Measurements from ENCODE around the gene SLC31A2. TPM values are rescaled to one million over a fixed set of nuclear protein-coding genes. Genes with fewer than 3 reads are reported as not detected.

The SLC31A2 gene
- total and polyA plus RNA-seq, 2 experiments from 2014 or later: 1.8 to 3.8 TPM

GRCh38 chr9:113152699-113153098, 1.9 kb downstream of the SLC31A2 start:
- Histone ChIP-seq H3K9me2 (ENCODE audit: insufficient read depth) (no peaks in the 10 kb centered on the region), H3K27me3 (ENCODE audit: insufficient read depth) (peaks cover 17% of the 10 kb centered on the region), H3K36me3 (ENCODE audit: insufficient read depth) (no peaks in the 10 kb centered on the region), H3K4me1 (ENCODE audit: insufficient read depth) (peaks cover 10% of the 10 kb centered on the region), H3K4me2 (no peak overlapping the region), H3K27ac (ENCODE audit: low read depth) (no peak overlapping the region), H3F3A (replicated peaks; ENCODE audit: low read depth) (no peaks in the 10 kb centered on the region), H2AFZ (no peak overlapping the region), H3K4me3 (no peak overlapping the region), H4K20me1 (replicated peaks; ENCODE audit: insufficient read depth) (no peaks in the 10 kb centered on the region), H3K79me2 (replicated peaks; ENCODE audit: insufficient read depth) (no peaks in the 10 kb centered on the region)
- no peak overlapping the region for H3K27ac Mint-ChIP-seq
- peak; percentile 35 for DNase-seq (ENCODE audit: low spot score)
- H3K9me3 Mint-ChIP-seq: no peaks in the 10 kb centered on the region
- peak overlapping the region; percentile 79 for H3K4me3 Mint-ChIP-seq
- no peak for ATAC-seq
- TF ChIP-seq JUNB (IDR thresholded peaks at IDR 0.05; ENCODE audit: unreplicated experiment) (no peak), CTCF (conservative IDR thresholded peaks at IDR 0.05; ENCODE audit: low read depth in 2 of 2) (peak in 1 of 2 experiments; percentile 32; a peak in 1 of 4 replicates)
- H3K36me3 Mint-ChIP-seq (ENCODE audit: low read depth): no peaks in the 10 kb centered on the region
- peaks cover 16% of the 10 kb centered on the region for H3K27me3 Mint-ChIP-seq (ENCODE audit: insufficient read depth, low read depth, poor library complexity)
- peaks cover 33% of the 10 kb centered on the region for H3K4me1 Mint-ChIP-seq

- peaks cover 14% of the 10 kb centered on the region for H3K27me3 Mint-ChIP-seq (ENCODE audit: insufficient read depth, low read depth, poor library complexity)
- H3K27me3 ChIP-seq (ENCODE audit: insufficient read depth): peaks cover 17% of the 10 kb centered on the region
- H2AFZ ChIP-seq: no peak overlapping the region
- H3K36me3 Mint-ChIP-seq (ENCODE audit: low read depth): no peaks in the 10 kb centered on the region
- no peaks in the 10 kb centered on the region for H3F3A ChIP-seq (replicated peaks; ENCODE audit: low read depth)
- H3K79me2 ChIP-seq (replicated peaks; ENCODE audit: insufficient read depth): no peaks in the 10 kb centered on the region
- H3K9me3 Mint-ChIP-seq: no peaks in the 10 kb centered on the region
- H3K4me3 Mint-ChIP-seq: no peak overlapping the region
- no peak overlapping the region for H3K4me2 ChIP-seq
- no peak for ATAC-seq
- peaks cover 37% of the 10 kb centered on the region for H3K4me1 Mint-ChIP-seq
- H3K9me2 ChIP-seq (ENCODE audit: insufficient read depth): no peaks in the 10 kb centered on the region; the same call in 1 of the 2 replicates
- H4K20me1 ChIP-seq (replicated peaks; ENCODE audit: insufficient read depth): no peaks in the 10 kb centered on the region
- no peak overlapping the region for H3K27ac Mint-ChIP-seq
- no peaks in the 10 kb centered on the region for H3K36me3 ChIP-seq (ENCODE audit: insufficient read depth)
- DNase-seq (ENCODE audit: low spot score): no peak
- H3K4me3 ChIP-seq: no peak overlapping the region
- H3K27ac ChIP-seq (ENCODE audit: low read depth): no peak overlapping the region
- peaks cover 10% of the 10 kb centered on the region for H3K4me1 ChIP-seq (ENCODE audit: insufficient read depth)
- no peak for TF ChIP-seq POLR2AphosphoS5 (IDR thresholded peaks at IDR 0.05; ENCODE audit: low read depth)
- TF ChIP-seq ETS1 (IDR thresholded peaks at IDR 0.05): no peak
- no peak for TF ChIP-seq JUNB (IDR thresholded peaks at IDR 0.05; ENCODE audit: unreplicated experiment)
- TF ChIP-seq NANOG (IDR thresholded peaks at IDR 0.05; ENCODE audit: borderline replicate concordance): no peak
- TF ChIP-seq CTCF (conservative IDR thresholded peaks at IDR 0.05; ENCODE audit: low read depth in 2 of 2): no peak
- TF ChIP-seq STAT1 (IDR thresholded peaks at IDR 0.05; ENCODE audit: unreplicated experiment): no peak
- TF ChIP-seq ZNF462 (CRISPR knock-in tag; IDR thresholded peaks at IDR 0.05): no peak
- TF ChIP-seq ZNF114 (CRISPR knock-in tag; IDR thresholded peaks at IDR 0.05): no peak
Measured at GRCh38 chr9:113153599-113153998, 2.8 kb downstream of the SLC31A2 start.
